GM19463 (cell line): ENCODE data around the gene SMIM5.
"Not testable (repeated sequence)": the region's sequence is repeated elsewhere in the genome, so short reads cannot be mapped to it uniquely, and the experiment has no call there.

ENCODE experiments used
- ATAC-seq: cut with Tn5 transposase; IDR thresholded peaks from one replicate; pipeline ENCODE4 v1.9.1; 2021; ENCODE audit warnings: mild to moderate bottlenecking, moderate library complexity; ENCODE audit not compliant: unreplicated experiment

SMIM5 gene

GRCh38 chr17:75632863-75633485 lies at the start of gene SMIM5:
SMIM5 (plus strand) TSS chr17:75633434; CDS start chr17:75640202, 6,768 bp downstream.
- no peak for ATAC-seq

- ATAC-seq = no peak
Observed at GRCh38 chr17:75584849-75585175, 48.4 kb upstream of the SMIM5 start.

- ATAC-seq = peak; percentile 14
Observed at GRCh38 chr17:75587675-75588595, 45.3 kb upstream of the SMIM5 start, which contains the start of gene MYO15B. MYO15B (plus strand) TSS chr17:75587800; CDS start chr17:75588058, 258 bp downstream.

GRCh38 chr17:75588596-75589011 lies 44.6 kb upstream of the SMIM5 start:
- ATAC-seq = peak; percentile 22

GRCh38 chr17:75589012-75589918 lies 44.0 kb upstream of the SMIM5 start:
- peak; percentile 81 for ATAC-seq

- no peak for ATAC-seq
Observed at GRCh38 chr17:75589919-75590303, 43.3 kb upstream of the SMIM5 start.

- no peak for ATAC-seq
Observed at GRCh38 chr17:75590314-75590761, 42.9 kb upstream of the SMIM5 start.

- ATAC-seq = no peak
Observed at GRCh38 chr17:75590849-75591721, 42.1 kb upstream of the SMIM5 start.

- no peak for ATAC-seq
Observed at GRCh38 chr17:75591722-75592302, 41.4 kb upstream of the SMIM5 start.

- ATAC-seq = no peak
Observed at GRCh38 chr17:75592348-75593020, 40.8 kb upstream of the SMIM5 start.

- ATAC-seq = not testable (repeated sequence)
Observed at GRCh38 chr17:75593430-75593829, 39.8 kb upstream of the SMIM5 start.

- ATAC-seq = no peak
Observed at GRCh38 chr17:75594499-75595283, 38.5 kb upstream of the SMIM5 start.

GRCh38 chr17:75595284-75595919 lies 37.8 kb upstream of the SMIM5 start:
- ATAC-seq = no peak

- no peak for ATAC-seq
Observed at GRCh38 chr17:75595920-75596313, 37.3 kb upstream of the SMIM5 start.

GRCh38 chr17:75596320-75597087 lies 36.7 kb upstream of the SMIM5 start:
- no peak for ATAC-seq

GRCh38 chr17:75601057-75601987 lies 31.9 kb upstream of the SMIM5 start:
- no peak for ATAC-seq
